ENCODE data around the gene TBX2. TPM values are rescaled to one million over a fixed set of nuclear protein-coding genes. Genes with fewer than 3 reads are reported as not detected.

The TBX2 gene
- total and polyA plus RNA-seq, 2 donors from 2014 or later, result 66.4 to 122 TPM

DNA sequence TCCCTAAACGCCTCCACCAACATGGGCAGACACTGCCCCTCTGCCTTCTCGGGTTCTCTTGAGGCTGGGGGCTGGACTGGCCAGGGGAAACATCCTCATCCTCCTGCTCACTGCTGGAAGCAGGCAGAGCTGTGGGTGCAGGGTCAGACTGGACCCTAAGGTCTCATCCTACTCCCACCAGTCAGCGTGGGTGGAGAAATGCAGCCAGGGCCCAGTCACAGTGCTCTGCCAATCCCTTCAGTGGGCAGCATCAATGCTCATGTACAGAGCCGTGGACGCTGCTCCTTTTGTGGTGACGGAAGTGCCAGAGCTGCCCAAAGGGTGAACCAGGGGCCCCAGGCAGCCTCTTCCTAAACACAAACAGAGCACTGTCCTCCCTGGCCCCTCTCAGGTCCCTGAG lies 13.4 kb upstream of the TBX2 start:
- intact Hi-C loops (cut with DNase I), result no loop called here
- Histone ChIP-seq H3K27ac (ENCODE audit: low read depth in 2 of 2, low read length in 2 of 2) (no peak overlapping the region), H3K9ac (ENCODE audit: low read length in 3 of 3) (no peak overlapping the region), H3K36me3 (ENCODE audit: control insufficient read depth in 2 of 3, insufficient read depth in 3 of 3, low read length in 3 of 3) (no peaks in the 10 kb centered on the region), H3K27me3 (ENCODE audit: control insufficient read depth, insufficient read depth, low read length) (no peaks in the 10 kb centered on the region), H3K4me1 (ENCODE audit: control insufficient read depth in 2 of 3, insufficient read depth in 2 of 3, low read depth in 1 of 3, low read length in 3 of 3) (peaks cover 0 to 9% (median 7%) of the 10 kb centered on the region in 3 donors), H3K4me3 (ENCODE audit: low read length in 3 of 3) (no peak overlapping the region), H3K9me3 (ENCODE audit: control insufficient read depth in 2 of 3, insufficient read depth in 1 of 3, low read length in 3 of 3) (no peaks in the 10 kb centered on the region)
- TF ChIP-seq, protein P1, sequence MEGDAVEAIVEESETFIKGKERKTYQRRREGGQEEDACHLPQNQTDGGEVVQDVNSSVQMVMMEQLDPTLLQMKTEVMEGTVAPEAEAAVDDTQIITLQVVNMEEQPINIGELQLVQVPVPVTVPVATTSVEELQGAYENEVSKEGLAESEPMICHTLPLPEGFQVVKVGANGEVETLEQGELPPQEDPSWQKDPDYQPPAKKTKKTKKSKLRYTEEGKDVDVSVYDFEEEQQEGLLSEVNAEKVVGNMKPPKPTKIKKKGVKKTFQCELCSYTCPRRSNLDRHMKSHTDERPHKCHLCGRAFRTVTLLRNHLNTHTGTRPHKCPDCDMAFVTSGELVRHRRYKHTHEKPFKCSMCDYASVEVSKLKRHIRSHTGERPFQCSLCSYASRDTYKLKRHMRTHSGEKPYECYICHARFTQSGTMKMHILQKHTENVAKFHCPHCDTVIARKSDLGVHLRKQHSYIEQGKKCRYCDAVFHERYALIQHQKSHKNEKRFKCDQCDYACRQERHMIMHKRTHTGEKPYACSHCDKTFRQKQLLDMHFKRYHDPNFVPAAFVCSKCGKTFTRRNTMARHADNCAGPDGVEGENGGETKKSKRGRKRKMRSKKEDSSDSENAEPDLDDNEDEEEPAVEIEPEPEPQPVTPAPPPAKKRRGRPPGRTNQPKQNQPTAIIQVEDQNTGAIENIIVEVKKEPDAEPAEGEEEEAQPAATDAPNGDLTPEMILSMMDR (IDR thresholded peaks at IDR 0.05; ENCODE audit: borderline replicate concordance, extremely low read depth, insufficient read depth), result no peak
- FAIRE-seq (no peak), DNase-seq (peak in 1 of 5 donors; percentile 45)

DNA sequence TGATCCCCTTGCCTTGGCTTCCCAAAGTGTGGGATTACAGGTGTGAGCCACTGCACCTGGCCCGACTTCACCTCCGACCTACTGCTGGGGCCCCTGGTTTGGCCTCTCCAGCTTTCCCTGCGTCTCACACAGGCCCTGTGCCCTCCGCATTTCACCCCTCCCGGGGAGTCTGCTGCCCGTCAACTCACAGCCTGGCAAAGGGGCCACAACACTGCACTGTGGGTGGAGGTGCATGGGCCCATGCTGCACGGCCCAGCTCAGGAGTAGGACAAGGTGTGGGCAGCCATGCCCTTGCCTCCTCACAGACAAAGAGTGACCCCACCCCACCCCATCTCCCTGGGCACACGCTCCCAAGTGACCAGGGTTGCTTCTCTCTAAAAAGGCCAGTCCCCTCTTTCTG lies 12.6 kb upstream of the TBX2 start:
- TF ChIP-seq, protein P1 (IDR thresholded peaks at IDR 0.05; ENCODE audit: borderline replicate concordance, extremely low read depth, insufficient read depth), result no peak
- intact Hi-C loops (cut with DNase I), result no loop called here
- no peaks in the 10 kb centered on the region for H3K36me3 ChIP-seq (ENCODE audit: control insufficient read depth in 2 of 3, insufficient read depth in 3 of 3, low read length in 3 of 3)
- peaks cover 0 to 7% (median 5%) of the 10 kb centered on the region in 3 donors for H3K4me1 ChIP-seq (ENCODE audit: control insufficient read depth in 2 of 3, insufficient read depth in 2 of 3, low read depth in 1 of 3, low read length in 3 of 3)
- no peak overlapping the region for H3K9ac ChIP-seq (ENCODE audit: low read length in 3 of 3)
- H3K27ac ChIP-seq (ENCODE audit: low read depth in 2 of 2, low read length in 2 of 2), result no peak overlapping the region
- DNase-seq (peak in 1 of 5 donors; percentile 56), FAIRE-seq (no peak)
- no peak overlapping the region for H3K4me3 ChIP-seq (ENCODE audit: low read length in 3 of 3)
- H3K27me3 ChIP-seq (ENCODE audit: control insufficient read depth, insufficient read depth, low read length), result no peaks in the 10 kb centered on the region
- H3K9me3 ChIP-seq (ENCODE audit: control insufficient read depth in 2 of 3, insufficient read depth in 1 of 3, low read length in 3 of 3), result no peaks in the 10 kb centered on the region

DNA sequence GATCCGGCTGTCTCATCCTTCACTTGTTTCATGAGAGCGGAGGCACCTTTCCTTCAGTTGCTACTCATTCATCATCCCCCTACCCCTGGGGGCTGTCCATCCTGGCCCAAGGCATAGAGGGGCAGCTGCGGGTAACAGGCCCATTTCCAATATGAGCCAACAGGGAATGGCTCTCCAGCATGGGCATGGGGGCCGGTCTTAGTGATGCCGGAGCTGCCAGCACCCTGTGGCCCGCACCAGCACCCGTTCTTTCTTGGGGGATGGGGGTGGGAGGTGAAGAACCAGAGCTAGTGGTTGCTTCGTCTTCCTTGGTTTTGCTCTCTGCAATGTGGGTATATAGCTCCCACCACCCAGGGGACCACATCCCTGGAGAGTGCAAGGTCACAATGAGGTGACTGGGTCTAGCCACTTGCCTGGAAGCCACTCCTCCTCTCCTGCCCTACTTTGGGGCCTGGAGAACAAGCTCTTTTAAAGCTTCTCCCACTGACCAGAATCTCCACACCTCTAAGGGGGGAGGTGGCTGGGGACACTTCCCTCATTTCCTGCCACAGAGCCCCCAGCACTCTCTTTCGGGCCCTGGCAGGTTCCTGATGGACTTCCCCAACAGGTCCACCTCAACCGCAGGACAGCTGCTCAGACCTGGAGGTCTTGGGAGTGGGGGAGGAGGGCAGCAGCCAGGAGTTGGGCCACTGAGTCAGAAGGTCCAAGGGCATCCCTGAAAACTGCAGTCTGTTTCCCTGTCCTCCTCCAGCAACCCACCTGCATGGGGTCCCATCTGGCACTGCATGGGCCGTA lies 11.9 kb upstream of the TBX2 start:
- FAIRE-seq, result no peak
- TF ChIP-seq, protein P1 (IDR thresholded peaks at IDR 0.05; ENCODE audit: borderline replicate concordance, extremely low read depth, insufficient read depth), result no peak
- H3K9ac ChIP-seq (ENCODE audit: low read length in 3 of 3), result no peak overlapping the region
- no peaks in the 10 kb centered on the region for H3K27me3 ChIP-seq (ENCODE audit: control insufficient read depth, insufficient read depth, low read length)
- intact Hi-C loops (cut with DNase I), result no loop called here
- peaks cover 0 to 7% (median 5%) of the 10 kb centered on the region in 3 donors for H3K4me1 ChIP-seq (ENCODE audit: control insufficient read depth in 2 of 3, insufficient read depth in 2 of 3, low read depth in 1 of 3, low read length in 3 of 3)
- no peak overlapping the region for H3K27ac ChIP-seq (ENCODE audit: low read depth in 2 of 2, low read length in 2 of 2)
- peak in 1 of 5 donors; percentile 49 for DNase-seq
- no peak overlapping the region for H3K4me3 ChIP-seq (ENCODE audit: low read length in 3 of 3)
- H3K36me3 ChIP-seq (ENCODE audit: control insufficient read depth in 2 of 3, insufficient read depth in 3 of 3, low read length in 3 of 3), result no peaks in the 10 kb centered on the region
- H3K9me3 ChIP-seq (ENCODE audit: control insufficient read depth in 2 of 3, insufficient read depth in 1 of 3, low read length in 3 of 3), result no peaks in the 10 kb centered on the region

Measured in kidney (tissue), 14 donors.